GM12878 (cell line): Measurements from ENCODE around the gene OTOF. TPM values are rescaled to one million over a fixed set of nuclear protein-coding genes. Genes with fewer than 3 reads are reported as not detected.

Experiments used
- ATAC-seq: fragments of 200-7000 bp; cut with Tn5 transposase; 3 replicates; pipeline ENCODE4 v1.9.1; 2020; ENCODE audit warnings: mild to moderate bottlenecking, moderate library complexity
- BruUV-seq: library from RNA; stranded (reverse); fragments of 400-500 nt; replicated peaks from 2 replicates; lab custom pipeline; 2021; lab: Mats Ljungman, UMichigan
- CTCF ChIA-PET: fragments of 300-600 bp; sonication (Branson Sonifier 250); formaldehyde crosslinking; extraction: SDS; loops from one replicate; lab custom pipeline; 2021; ENCODE audit warnings: inconsistent platforms; lab: Yijun Ruan, JAX
- POLR2A ChIA-PET: fragments of 350-600 bp; formaldehyde crosslinking; extraction: SDS; loops from one replicate; lab custom pipeline; 2021; ENCODE audit warnings: inconsistent platforms; lab: Charles Lee
- RAD21 ChIA-PET: fragments of 300-600 bp; sonication (Branson Sonifier 250); formaldehyde crosslinking; loops from one replicate; lab custom pipeline; 2023; ENCODE audit warnings: antibody characterized with exemption; ENCODE audit not compliant: unreplicated experiment; lab: Charles Lee
- SMC1A ChIA-PET: fragments of 300-600 bp; sonication (Branson Sonifier 250); formaldehyde crosslinking; loops from one replicate; lab custom pipeline; 2023; ENCODE audit not compliant: unreplicated experiment, uncharacterized antibody; lab: Charles Lee
- DNase-seq: peaks from one replicate; pipeline ENCODE4 v3.0.0-alpha.2; 2011; ENCODE audit warnings: low read depth, low spot score
- FAIRE-seq: peaks from 3 replicates; lab custom pipeline; 2011; peaks lifted over from hg19 to GRCh38; lab: Jason Lieb, UNC
- H2AFZ ChIP-seq: 2 replicates; pipeline ENCODE4 v1.6.0; 2011; ENCODE audit warnings: low read depth, low read length, control low read depth; ENCODE audit not compliant: control insufficient read depth
- H3K27ac ChIP-seq: 2 replicates; pipeline ENCODE4 v1.5.1; 2011; ENCODE audit warnings: control low read depth; ENCODE audit not compliant: control insufficient read depth, insufficient read depth
- H3K27me3 ChIP-seq, 2 experiments: replicated peaks in 1 of 2; 2 replicates each; pipeline versions ENCODE4 v1.6.0 to v1.6.1; 2011; ENCODE audit warnings: low read length in 1 of 2; ENCODE audit not compliant: control insufficient read depth in 2 of 2, insufficient read depth in 2 of 2
- H3K36me3 ChIP-seq, 2 experiments: 2 replicates each; pipeline ENCODE4 v1.5.1; 2011; ENCODE audit warnings: low read length in 1 of 2; ENCODE audit not compliant: control insufficient read depth in 2 of 2, insufficient read depth in 2 of 2
- H3K4me1 ChIP-seq: 2 replicates; pipeline ENCODE4 v1.6.1; 2011; ENCODE audit warnings: mild to moderate bottlenecking, low read length, moderate library complexity, mixed read lengths; ENCODE audit not compliant: control insufficient read depth, insufficient read depth
- H3K4me2 ChIP-seq: 2 replicates; pipeline ENCODE4 v1.6.0; 2011; ENCODE audit warnings: control low read depth; ENCODE audit not compliant: control insufficient read depth, insufficient read depth
- H3K4me3 ChIP-seq: fragments of 200-600 bp; sonication (generic); 2 replicates; pipeline ENCODE4 v1.5.1; 2016
- H3K79me2 ChIP-seq: 2 replicates; pipeline ENCODE4 v1.6.0; 2011; ENCODE audit warnings: low read length; ENCODE audit not compliant: control insufficient read depth, insufficient read depth
- H3K9ac ChIP-seq: 2 replicates; pipeline ENCODE4 v1.8.0; 2011; ENCODE audit warnings: low read length, control low read depth, mixed read lengths; ENCODE audit not compliant: control insufficient read depth, insufficient read depth
- H3K9me3 ChIP-seq: replicated peaks from 3 replicates; pipeline ENCODE4 v1.5.1; 2011; ENCODE audit warnings: mild to moderate bottlenecking, low read length; ENCODE audit not compliant: control insufficient read depth, insufficient read depth
- H4K20me1 ChIP-seq: 2 replicates; pipeline ENCODE4 v1.6.0; 2011; ENCODE audit not compliant: control insufficient read depth, insufficient read depth
- ETV6 ChIP-seq, 2 experiments: fragments of 450-650 bp in 1 of 2; IDR thresholded peaks in 1 of 2; conservative IDR thresholded peaks in 1 of 2; 2 replicates each; pipeline ENCODE4 v1.6.1; 2014; ENCODE audit warnings: antibody characterized with exemption in 1 of 2, borderline replicate concordance in 1 of 2, low read depth in 1 of 2, mild to moderate bottlenecking in 1 of 2, moderate library complexity in 1 of 2
- IKZF1 ChIP-seq: fragments of 450-650 bp; conservative IDR thresholded peaks from 2 replicates; pipeline ENCODE4 v1.6.1; 2017; ENCODE audit warnings: antibody characterized with exemption, mild to moderate bottlenecking
- STAT3 ChIP-seq: IDR thresholded peaks from 2 replicates; pipeline ENCODE4 v1.6.1; 2011; ENCODE audit warnings: low read depth, low read length, improper control_type of control experiment
- WGBS: methylation state at CpG from one replicate; pipeline ENCODE4 v1.1.6; 2016; ENCODE audit warnings: low lambda C conversion rate; ENCODE audit not compliant: insufficient replicate concordance, insufficient coverage; ENCODE audit errors: missing lambda C conversion rate; 5-methylcytosine and 5-hydroxymethylcytosine counted together
- in situ Hi-C: fragments of 300-500 bp; cut with MboI; formaldehyde crosslinking; loops from 9 replicates; pipeline ENCODE4 v1.14.3; 2018; ENCODE audit warnings: mixed read lengths
- intact Hi-C: fragments of 100-400 bp; cut with micrococcal nuclease; formaldehyde crosslinking; loops from one replicate; pipeline ENCODE4 v1.14.2; 2022; ENCODE audit not compliant: unreplicated experiment
- polyA plus RNA-seq, 11 experiments: library from polyadenylated mRNA; depleted of rRNA in 4 of 11; unstranded in 6 of 11; stranded (reverse) in 5 of 11; fragments of >200 nt; fragmentation: Nextera tagmentation in 4 of 11; fragmentation: Illumina TruSeq in 1 of 11; extraction: Ambion mirVana in 4 of 11; extraction: Trizol in 1 of 11; gene quantifications; 1 replicate in 1 of 11; 2 replicates in 10 of 11; pipeline versions ENCODE4 v1.2.1 to v1.2.3, GENCODE V29; 2011 to 2016; ENCODE audit warnings: inconsistent platforms in 2 of 11, missing spikeins in 2 of 11, low read depth in 1 of 11
- total RNA-seq, 4 experiments: library from RNA; depleted of rRNA in 3 of 4; stranded (reverse); fragments of >200 nt in 3 of 4; fragmentation: Illumina TruSeq in 1 of 4; extraction: Trizol in 1 of 4; gene quantifications; 2 replicates each; pipeline versions ENCODE4 v1.2.1 to v1.2.3, GENCODE V29; 2013 to 2021
- TF ChIP-seq, protein P1 (sequence below): fragments of 450-650 bp; IDR thresholded peaks from 2 replicates; pipeline ENCODE4 v1.6.1; 2016; ENCODE audit warnings: mild to moderate bottlenecking, moderate library complexity, borderline replicate concordance
- TF ChIP-seq, protein P2 (sequence below): fragments of 450-650 bp; formaldehyde crosslinking; IDR thresholded peaks from 2 replicates; pipeline ENCODE4 v1.4.0; 2022; ENCODE audit warnings: mild to moderate bottlenecking, moderate library complexity
- TF ChIP-seq, protein P3 (sequence below): fragments of 450-650 bp; formaldehyde crosslinking; IDR thresholded peaks from 2 replicates; pipeline ENCODE4 v1.4.0; 2020; ENCODE audit warnings: mild to moderate bottlenecking, moderate library complexity
- TF ChIP-seq, protein P4 (sequence below): IDR thresholded peaks from 2 replicates; pipeline ENCODE4 v1.6.1; 2012; ENCODE audit warnings: low read depth, low read length, improper control_type of control experiment

Gene OTOF
- total and polyA plus RNA-seq, 10 of the 15 experiments (the other 5 are each of a cell fraction or from before 2014, with no cell fraction given), result under 0.01 to 0.31 (median 0.07) TPM; not detected in 6

DNA sequence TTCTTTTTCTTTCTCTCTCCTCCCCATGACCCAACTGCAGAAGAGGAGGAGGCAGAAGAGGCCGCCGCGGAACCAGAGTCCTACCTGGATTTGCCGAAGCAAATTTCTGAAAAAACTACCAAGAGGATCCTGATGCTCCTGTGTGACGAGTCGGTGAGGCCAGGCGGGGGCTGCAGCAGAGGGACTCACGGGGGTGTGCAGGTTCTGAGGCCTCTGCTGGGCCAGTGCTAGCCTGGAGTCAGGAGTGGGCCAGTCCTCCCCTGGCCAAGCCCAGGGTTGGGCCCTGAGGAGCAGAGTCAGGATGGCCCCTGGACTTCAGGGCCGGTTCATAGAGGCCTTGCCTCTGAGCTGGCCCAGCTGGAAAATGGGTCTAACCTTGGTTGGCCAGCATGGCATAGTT, 29.3 kb downstream of the OTOF start (continued):
- no peak for TF ChIP-seq STAT3
- TF ChIP-seq, protein P1, sequence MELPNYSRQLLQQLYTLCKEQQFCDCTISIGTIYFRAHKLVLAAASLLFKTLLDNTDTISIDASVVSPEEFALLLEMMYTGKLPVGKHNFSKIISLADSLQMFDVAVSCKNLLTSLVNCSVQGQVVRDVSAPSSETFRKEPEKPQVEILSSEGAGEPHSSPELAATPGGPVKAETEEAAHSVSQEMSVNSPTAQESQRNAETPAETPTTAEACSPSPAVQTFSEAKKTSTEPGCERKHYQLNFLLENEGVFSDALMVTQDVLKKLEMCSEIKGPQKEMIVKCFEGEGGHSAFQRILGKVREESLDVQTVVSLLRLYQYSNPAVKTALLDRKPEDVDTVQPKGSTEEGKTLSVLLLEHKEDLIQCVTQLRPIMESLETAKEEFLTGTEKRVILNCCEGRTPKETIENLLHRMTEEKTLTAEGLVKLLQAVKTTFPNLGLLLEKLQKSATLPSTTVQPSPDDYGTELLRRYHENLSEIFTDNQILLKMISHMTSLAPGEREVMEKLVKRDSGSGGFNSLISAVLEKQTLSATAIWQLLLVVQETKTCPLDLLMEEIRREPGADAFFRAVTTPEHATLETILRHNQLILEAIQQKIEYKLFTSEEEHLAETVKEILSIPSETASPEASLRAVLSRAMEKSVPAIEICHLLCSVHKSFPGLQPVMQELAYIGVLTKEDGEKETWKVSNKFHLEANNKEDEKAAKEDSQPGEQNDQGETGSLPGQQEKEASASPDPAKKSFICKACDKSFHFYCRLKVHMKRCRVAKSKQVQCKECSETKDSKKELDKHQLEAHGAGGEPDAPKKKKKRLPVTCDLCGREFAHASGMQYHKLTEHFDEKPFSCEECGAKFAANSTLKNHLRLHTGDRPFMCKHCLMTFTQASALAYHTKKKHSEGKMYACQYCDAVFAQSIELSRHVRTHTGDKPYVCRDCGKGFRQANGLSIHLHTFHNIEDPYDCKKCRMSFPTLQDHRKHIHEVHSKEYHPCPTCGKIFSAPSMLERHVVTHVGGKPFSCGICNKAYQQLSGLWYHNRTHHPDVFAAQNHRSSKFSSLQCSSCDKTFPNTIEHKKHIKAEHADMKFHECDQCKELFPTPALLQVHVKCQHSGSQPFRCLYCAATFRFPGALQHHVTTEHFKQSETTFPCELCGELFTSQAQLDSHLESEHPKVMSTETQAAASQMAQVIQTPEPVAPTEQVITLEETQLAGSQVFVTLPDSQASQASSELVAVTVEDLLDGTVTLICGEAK, result no peak

DNA sequence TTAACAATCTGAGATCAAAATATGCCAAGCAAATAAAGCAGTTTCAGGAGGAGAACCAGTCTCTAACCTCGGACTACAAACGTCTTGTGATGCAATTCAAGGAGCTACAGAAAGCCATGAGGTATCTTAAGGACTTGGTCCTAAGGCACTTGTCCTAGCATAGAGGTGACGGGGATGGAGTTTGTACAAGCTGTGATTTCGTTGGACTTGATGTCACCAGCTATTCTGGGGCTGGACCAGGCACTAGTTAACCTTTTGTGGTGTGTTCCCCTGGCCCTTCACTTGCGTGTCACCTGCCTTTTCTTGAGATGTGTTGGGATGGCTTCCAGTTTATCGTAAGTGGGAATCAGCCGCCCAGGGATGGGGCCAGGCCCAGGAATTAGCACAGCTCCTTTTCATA, 33.7 kb downstream of the OTOF start:
- Histone ChIP-seq H2AFZ (no peak overlapping the region), H3K4me2 (no peak overlapping the region), H4K20me1 (no peaks in the 10 kb centered on the region), H3K4me1 (no peaks in the 10 kb centered on the region), H3K79me2 (no peaks in the 10 kb centered on the region), H3K9ac (no peak overlapping the region), H3K27ac (no peak overlapping the region), H3K27me3 (no peaks in the 10 kb centered on the region), H3K9me3 (no peaks in the 10 kb centered on the region), H3K4me3 (no peak overlapping the region), H3K36me3 (no peaks in the 10 kb centered on the region)
- SMC1A ChIA-PET, result no interaction called here
- intact Hi-C loops, result no loop called here
- RAD21 ChIA-PET, result no interaction called here
- in situ Hi-C loops, result no loop called here
- 36% methylated on average over 7 of the region's 7 CpGs for WGBS
- POLR2A ChIA-PET, result no interaction called here
- BruUV-seq, result no TSS peak
- CTCF ChIA-PET, result interaction anchor here (0.6 to 1.6 kb wide), 3 partner anchors 11 to 1240 kb away, joined by 3 to 5 read pairs (median 4); no protein-coding TSS in a partner anchor
- ATAC-seq (no peak), DNase-seq (no peak), FAIRE-seq (no peak)
- TF ChIP-seq, protein P2, sequence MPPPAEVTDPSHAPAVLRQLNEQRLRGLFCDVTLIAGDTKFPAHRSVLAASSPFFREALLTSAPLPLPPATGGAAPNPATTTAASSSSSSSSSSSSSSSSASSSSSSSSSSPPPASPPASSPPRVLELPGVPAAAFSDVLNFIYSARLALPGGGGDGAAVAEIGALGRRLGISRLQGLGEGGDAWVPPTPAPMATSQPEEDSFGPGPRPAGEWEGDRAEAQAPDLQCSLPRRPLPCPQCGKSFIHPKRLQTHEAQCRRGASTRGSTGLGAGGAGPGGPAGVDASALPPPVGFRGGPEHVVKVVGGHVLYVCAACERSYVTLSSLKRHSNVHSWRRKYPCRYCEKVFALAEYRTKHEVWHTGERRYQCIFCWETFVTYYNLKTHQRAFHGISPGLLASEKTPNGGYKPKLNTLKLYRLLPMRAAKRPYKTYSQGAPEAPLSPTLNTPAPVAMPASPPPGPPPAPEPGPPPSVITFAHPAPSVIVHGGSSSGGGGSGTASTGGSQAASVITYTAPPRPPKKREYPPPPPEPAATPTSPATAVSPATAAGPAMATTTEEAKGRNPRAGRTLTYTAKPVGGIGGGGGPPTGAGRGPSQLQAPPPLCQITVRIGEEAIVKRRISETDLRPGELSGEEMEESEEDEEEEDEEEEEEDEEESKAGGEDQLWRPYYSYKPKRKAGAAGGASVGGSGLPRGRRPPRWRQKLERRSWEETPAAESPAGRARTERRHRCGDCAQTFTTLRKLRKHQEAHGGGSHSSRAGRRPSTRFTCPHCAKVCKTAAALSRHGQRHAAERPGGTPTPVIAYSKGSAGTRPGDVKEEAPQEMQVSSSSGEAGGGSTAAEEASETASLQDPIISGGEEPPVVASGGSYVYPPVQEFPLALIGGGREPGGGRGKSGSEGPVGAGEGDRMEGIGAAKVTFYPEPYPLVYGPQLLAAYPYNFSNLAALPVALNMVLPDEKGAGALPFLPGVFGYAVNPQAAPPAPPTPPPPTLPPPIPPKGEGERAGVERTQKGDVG (CRISPR knock-in tag), result no peak
- TF ChIP-seq ETV6 (conservative IDR thresholded peaks at IDR 0.05 in 1 of 2, IDR thresholded peaks at IDR 0.05 in 1 of 2; ENCODE audit: borderline replicate concordance in 1 of 2, low read depth in 1 of 2) (no peak), IKZF1 (no peak)
- TF ChIP-seq, protein P3, sequence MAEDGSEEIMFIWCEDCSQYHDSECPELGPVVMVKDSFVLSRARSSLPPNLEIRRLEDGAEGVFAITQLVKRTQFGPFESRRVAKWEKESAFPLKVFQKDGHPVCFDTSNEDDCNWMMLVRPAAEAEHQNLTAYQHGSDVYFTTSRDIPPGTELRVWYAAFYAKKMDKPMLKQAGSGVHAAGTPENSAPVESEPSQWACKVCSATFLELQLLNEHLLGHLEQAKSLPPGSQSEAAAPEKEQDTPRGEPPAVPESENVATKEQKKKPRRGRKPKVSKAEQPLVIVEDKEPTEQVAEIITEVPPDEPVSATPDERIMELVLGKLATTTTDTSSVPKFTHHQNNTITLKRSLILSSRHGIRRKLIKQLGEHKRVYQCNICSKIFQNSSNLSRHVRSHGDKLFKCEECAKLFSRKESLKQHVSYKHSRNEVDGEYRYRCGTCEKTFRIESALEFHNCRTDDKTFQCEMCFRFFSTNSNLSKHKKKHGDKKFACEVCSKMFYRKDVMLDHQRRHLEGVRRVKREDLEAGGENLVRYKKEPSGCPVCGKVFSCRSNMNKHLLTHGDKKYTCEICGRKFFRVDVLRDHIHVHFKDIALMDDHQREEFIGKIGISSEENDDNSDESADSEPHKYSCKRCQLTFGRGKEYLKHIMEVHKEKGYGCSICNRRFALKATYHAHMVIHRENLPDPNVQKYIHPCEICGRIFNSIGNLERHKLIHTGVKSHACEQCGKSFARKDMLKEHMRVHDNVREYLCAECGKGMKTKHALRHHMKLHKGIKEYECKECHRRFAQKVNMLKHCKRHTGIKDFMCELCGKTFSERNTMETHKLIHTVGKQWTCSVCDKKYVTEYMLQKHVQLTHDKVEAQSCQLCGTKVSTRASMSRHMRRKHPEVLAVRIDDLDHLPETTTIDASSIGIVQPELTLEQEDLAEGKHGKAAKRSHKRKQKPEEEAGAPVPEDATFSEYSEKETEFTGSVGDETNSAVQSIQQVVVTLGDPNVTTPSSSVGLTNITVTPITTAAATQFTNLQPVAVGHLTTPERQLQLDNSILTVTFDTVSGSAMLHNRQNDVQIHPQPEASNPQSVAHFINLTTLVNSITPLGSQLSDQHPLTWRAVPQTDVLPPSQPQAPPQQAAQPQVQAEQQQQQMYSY (CRISPR knock-in tag), result no peak
- TF ChIP-seq, protein P4, sequence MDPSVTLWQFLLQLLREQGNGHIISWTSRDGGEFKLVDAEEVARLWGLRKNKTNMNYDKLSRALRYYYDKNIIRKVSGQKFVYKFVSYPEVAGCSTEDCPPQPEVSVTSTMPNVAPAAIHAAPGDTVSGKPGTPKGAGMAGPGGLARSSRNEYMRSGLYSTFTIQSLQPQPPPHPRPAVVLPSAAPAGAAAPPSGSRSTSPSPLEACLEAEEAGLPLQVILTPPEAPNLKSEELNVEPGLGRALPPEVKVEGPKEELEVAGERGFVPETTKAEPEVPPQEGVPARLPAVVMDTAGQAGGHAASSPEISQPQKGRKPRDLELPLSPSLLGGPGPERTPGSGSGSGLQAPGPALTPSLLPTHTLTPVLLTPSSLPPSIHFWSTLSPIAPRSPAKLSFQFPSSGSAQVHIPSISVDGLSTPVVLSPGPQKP, result no peak
